H9 (cell line): Measurements from ENCODE around the gene ABCG1. TPM values are rescaled to one million over a fixed set of nuclear protein-coding genes. Genes with fewer than 3 reads are reported as not detected.

Experiments
- DNase-seq: peaks from one replicate; pipeline ENCODE4 v3.0.0-alpha.2; 2017
- H2AFZ ChIP-seq: one replicate; pipeline ENCODE4 v1.6.1; 2013; ENCODE audit warnings: mild to moderate bottlenecking, low read length, control low read depth, moderate library complexity
- H2AK5ac ChIP-seq: 2 replicates; pipeline ENCODE4 v1.6.1; 2013; ENCODE audit warnings: low read length, control low read depth, mixed read lengths; ENCODE audit not compliant: insufficient read length
- H2BK120ac ChIP-seq: one replicate; pipeline ENCODE4 v1.6.1; 2013; ENCODE audit warnings: low read depth, mild to moderate bottlenecking, low read length, control low read depth, inconsistent platforms; ENCODE audit not compliant: poor library complexity, severe bottlenecking
- H2BK12ac ChIP-seq: 2 replicates; pipeline ENCODE4 v1.6.1; 2013; ENCODE audit warnings: low read length, control low read depth, mixed read lengths, low read depth; ENCODE audit not compliant: insufficient read length
- H2BK15ac ChIP-seq: 2 replicates; pipeline ENCODE4 v1.6.1; 2013; ENCODE audit warnings: low read depth, low read length, control low read depth
- H2BK20ac ChIP-seq: one replicate; pipeline ENCODE4 v1.6.1; 2013; ENCODE audit warnings: low read depth, mild to moderate bottlenecking, low read length, control low read depth, inconsistent platforms; ENCODE audit not compliant: poor library complexity, severe bottlenecking
- H2BK5ac ChIP-seq: 2 replicates; pipeline ENCODE4 v1.6.1; 2013; ENCODE audit warnings: low read length, control low read depth, mixed read lengths; ENCODE audit not compliant: insufficient read length
- H3K14ac ChIP-seq: 2 replicates; pipeline ENCODE4 v1.6.1; 2013; ENCODE audit warnings: low read length, control low read depth; ENCODE audit not compliant: insufficient read depth
- H3K18ac ChIP-seq: 2 replicates; pipeline ENCODE4 v1.6.1; 2013; ENCODE audit warnings: low read depth, mild to moderate bottlenecking, mixed read lengths, low read length, control low read depth; ENCODE audit not compliant: insufficient read length
- H3K23ac ChIP-seq: 2 replicates; pipeline ENCODE4 v1.6.1; 2013; ENCODE audit warnings: low read length, control low read depth, mixed read lengths, low read depth; ENCODE audit not compliant: insufficient read length
- H3K23me2 ChIP-seq: 2 replicates; pipeline ENCODE4 v1.6.1; 2013; ENCODE audit warnings: low read depth, mild to moderate bottlenecking, mixed read lengths, low read length, control low read depth; ENCODE audit not compliant: insufficient read length, poor library complexity, severe bottlenecking
- H3K27ac ChIP-seq: 2 replicates; pipeline ENCODE4 v1.5.1; 2013; ENCODE audit warnings: low read length, control low read depth, mixed read lengths, low read depth; ENCODE audit not compliant: insufficient read length
- H3K27me3 ChIP-seq: 2 replicates; pipeline ENCODE4 v1.6.1; 2013; ENCODE audit warnings: low read length, control low read depth, inconsistent platforms; ENCODE audit not compliant: insufficient read depth
- H3K4ac ChIP-seq: 2 replicates; pipeline ENCODE4 v1.6.1; 2013; ENCODE audit warnings: low read depth, mild to moderate bottlenecking, control low read depth, inconsistent platforms, low read length, moderate library complexity
- H3K4me1 ChIP-seq: 2 replicates; pipeline ENCODE4 v1.6.1; 2013; ENCODE audit warnings: low read length, control low read depth, inconsistent platforms; ENCODE audit not compliant: insufficient read depth
- H3K4me2 ChIP-seq: 2 replicates; pipeline ENCODE4 v1.6.1; 2013; ENCODE audit warnings: low read length, control low read depth, mixed read lengths; ENCODE audit not compliant: insufficient read length, insufficient read depth
- H3K56ac ChIP-seq: 2 replicates; pipeline ENCODE4 v1.6.1; 2013; ENCODE audit warnings: low read depth, mild to moderate bottlenecking, mixed read lengths, low read length, control low read depth; ENCODE audit not compliant: insufficient read length
- H3K79me1 ChIP-seq: 2 replicates; pipeline ENCODE4 v1.6.1; 2013; ENCODE audit warnings: low read depth, mild to moderate bottlenecking, moderate library complexity, low read length, control low read depth, inconsistent platforms; ENCODE audit not compliant: insufficient read depth, poor library complexity, severe bottlenecking
- H3K79me2 ChIP-seq: 2 replicates; pipeline ENCODE4 v1.6.1; 2013; ENCODE audit warnings: low read length, control low read depth, inconsistent platforms; ENCODE audit not compliant: insufficient read depth
- H3K9ac ChIP-seq: 2 replicates; pipeline ENCODE4 v1.6.1; 2013; ENCODE audit warnings: low read length, control low read depth, mixed read lengths; ENCODE audit not compliant: insufficient read length; ENCODE audit errors: extremely low read depth
- H3K9me3 ChIP-seq: one replicate; pipeline ENCODE4 v1.6.1; 2013; ENCODE audit warnings: low read depth, low read length, inconsistent platforms; ENCODE audit not compliant: control insufficient read depth
- H3T11ph ChIP-seq: one replicate; pipeline ENCODE4 v1.6.1; 2013; ENCODE audit warnings: mild to moderate bottlenecking, low read length, control low read depth, inconsistent platforms
- H4K20me1 ChIP-seq: one replicate; pipeline ENCODE4 v1.6.1; 2013; ENCODE audit not compliant: control insufficient read depth, insufficient read length, insufficient read depth
- H4K5ac ChIP-seq: 2 replicates; pipeline ENCODE4 v1.6.1; 2013; ENCODE audit warnings: low read depth, mild to moderate bottlenecking, mixed read lengths, low read length, control low read depth; ENCODE audit not compliant: insufficient read length
- H4K8ac ChIP-seq: replicated peaks from 2 replicates; pipeline ENCODE4 v1.6.1; 2013; ENCODE audit warnings: low read length, control low read depth, mixed read lengths, low read depth; ENCODE audit not compliant: insufficient read length
- H4K91ac ChIP-seq: 2 replicates; pipeline ENCODE4 v1.6.1; 2013; ENCODE audit warnings: low read depth, mild to moderate bottlenecking, moderate library complexity, mixed read lengths, low read length, control low read depth; ENCODE audit not compliant: insufficient read length
- H3K27ac Mint-ChIP-seq, 3 experiments: 2 replicates in 2 of 3; 3 replicates in 1 of 3; pipeline ENCODE4 v1.8.0; 2020 to 2021; ENCODE audit warnings: mixed read lengths in 3 of 3, mild to moderate bottlenecking in 1 of 3, moderate library complexity in 1 of 3
- H3K27me3 Mint-ChIP-seq: 2 replicates; pipeline ENCODE4 v1.8.0; 2021; ENCODE audit warnings: low read depth, mild to moderate bottlenecking, moderate library complexity, mixed read lengths
- H3K36me3 Mint-ChIP-seq, 3 experiments: 2 replicates in 2 of 3; 3 replicates in 1 of 3; pipeline ENCODE4 v1.8.0; 2020 to 2021; ENCODE audit warnings: low read depth in 3 of 3, mixed read lengths in 3 of 3; ENCODE audit not compliant: insufficient read depth in 1 of 3
- H3K4me1 Mint-ChIP-seq, 2 experiments: 2 replicates each; pipeline ENCODE4 v1.8.0; 2020; ENCODE audit warnings: mixed read lengths in 2 of 2
- H3K4me3 Mint-ChIP-seq, 2 experiments: 2 replicates in 1 of 2; 3 replicates in 1 of 2; pipeline ENCODE4 v1.8.0; 2020 to 2021; ENCODE audit warnings: mild to moderate bottlenecking in 2 of 2, mixed read lengths in 2 of 2, moderate library complexity in 1 of 2
- H3K9me3 Mint-ChIP-seq, 2 experiments: 2 replicates in 1 of 2; 3 replicates in 1 of 2; pipeline ENCODE4 v1.8.0; 2020; ENCODE audit warnings: mild to moderate bottlenecking in 2 of 2, mixed read lengths in 2 of 2, moderate library complexity in 1 of 2
- WGBS: extraction: QIAGEN DNeasy Blood & Tissue Kit; methylation state at CpG from one replicate; pipeline ENCODE4 v1.1.7; 2013; ENCODE audit warnings: missing lambda C conversion rate, low lambda C conversion rate, mixed read lengths; ENCODE audit not compliant: insufficient read length; ENCODE audit errors: extremely low coverage; 5-methylcytosine and 5-hydroxymethylcytosine counted together
- total RNA-seq: library from RNA; stranded (reverse); gene quantifications from 2 replicates; pipeline ENCODE4 v1.2.1, GENCODE V29; 2021
- TF ChIP-seq, protein P1 (sequence below): fragments of 200-600 bp; sonication (generic); conservative IDR thresholded peaks from 3 replicates; pipeline ENCODE4 v1.8.0; 2021; ENCODE audit warnings: antibody characterized with exemption, mild to moderate bottlenecking

ABCG1 gene
- total RNA-seq, 1 experiment from 2014 or later, result 0.83 TPM

DNA sequence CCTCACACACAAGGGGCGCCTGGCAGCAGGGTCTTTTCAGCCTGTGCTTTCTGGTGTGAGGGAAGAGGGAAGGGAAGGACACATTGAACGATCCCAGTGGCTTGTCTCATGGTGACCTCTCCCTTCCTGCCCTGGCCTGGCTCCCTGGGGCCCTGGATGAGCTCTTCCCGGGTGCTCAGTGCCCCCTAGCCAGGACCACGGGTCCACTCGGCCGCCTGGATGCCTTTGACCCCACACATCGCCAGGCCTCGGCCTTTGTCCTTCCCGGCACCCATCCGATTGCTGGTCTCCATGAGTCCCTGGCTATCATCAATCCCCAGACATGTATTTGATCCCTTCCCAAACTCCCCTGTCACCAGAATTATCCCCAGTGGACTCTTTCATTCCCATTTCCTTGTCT is 102.3 kb downstream of the ABCG1 start:
- Histone ChIP-seq H2AFZ (no peak overlapping the region), H2BK12ac (no peak overlapping the region), H4K5ac (no peak overlapping the region), H3K9ac (no peak overlapping the region), H3K14ac (no peak overlapping the region), H2AK5ac (no peak overlapping the region), H4K20me1 (no peaks in the 10 kb centered on the region), H3K23ac (no peak overlapping the region), H2BK5ac (no peak overlapping the region), H3K79me2 (no peaks in the 10 kb centered on the region), H2BK15ac (no peak overlapping the region), H4K8ac (no peak overlapping the region), H3K4me1 (peaks cover 7% of the 10 kb centered on the region; the same call in 1 of the 2 replicates), H2BK120ac (no peak overlapping the region), H3K9me3 (no peaks in the 10 kb centered on the region), H3K4ac (no peak overlapping the region), H4K91ac (no peak overlapping the region), H3K4me2 (no peak overlapping the region), H3K18ac (no peak overlapping the region), H3K23me2 (no peaks in the 10 kb centered on the region), H3T11ph (no peak overlapping the region), H3K79me1 (no peaks in the 10 kb centered on the region), H3K56ac (no peak overlapping the region), H3K27me3 (no peaks in the 10 kb centered on the region), H3K27ac (no peak overlapping the region), H2BK20ac (no peak overlapping the region)
- no peak for DNase-seq
- Mint-ChIP-seq H3K4me1 (peaks cover 26 to 27% of the 10 kb centered on the region in 2 experiments), H3K36me3 (peaks cover 0 to 5% (median 0%) of the 10 kb centered on the region in 3 experiments; a peak in 2 of 7 replicates), H3K4me3 (no peak overlapping the region), H3K27ac (no peak overlapping the region), H3K27me3 (peaks cover 3% of the 10 kb centered on the region; the same call in 1 of the 2 replicates), H3K9me3 (peaks cover 0 to 10% of the 10 kb centered on the region in 2 experiments; a peak in 2 of 5 replicates)
- no CpG with 5 or more reads among the region's 10 CpGs for WGBS
- TF ChIP-seq, protein P1, sequence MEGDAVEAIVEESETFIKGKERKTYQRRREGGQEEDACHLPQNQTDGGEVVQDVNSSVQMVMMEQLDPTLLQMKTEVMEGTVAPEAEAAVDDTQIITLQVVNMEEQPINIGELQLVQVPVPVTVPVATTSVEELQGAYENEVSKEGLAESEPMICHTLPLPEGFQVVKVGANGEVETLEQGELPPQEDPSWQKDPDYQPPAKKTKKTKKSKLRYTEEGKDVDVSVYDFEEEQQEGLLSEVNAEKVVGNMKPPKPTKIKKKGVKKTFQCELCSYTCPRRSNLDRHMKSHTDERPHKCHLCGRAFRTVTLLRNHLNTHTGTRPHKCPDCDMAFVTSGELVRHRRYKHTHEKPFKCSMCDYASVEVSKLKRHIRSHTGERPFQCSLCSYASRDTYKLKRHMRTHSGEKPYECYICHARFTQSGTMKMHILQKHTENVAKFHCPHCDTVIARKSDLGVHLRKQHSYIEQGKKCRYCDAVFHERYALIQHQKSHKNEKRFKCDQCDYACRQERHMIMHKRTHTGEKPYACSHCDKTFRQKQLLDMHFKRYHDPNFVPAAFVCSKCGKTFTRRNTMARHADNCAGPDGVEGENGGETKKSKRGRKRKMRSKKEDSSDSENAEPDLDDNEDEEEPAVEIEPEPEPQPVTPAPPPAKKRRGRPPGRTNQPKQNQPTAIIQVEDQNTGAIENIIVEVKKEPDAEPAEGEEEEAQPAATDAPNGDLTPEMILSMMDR, result no peak
